ENCODE results near the gene MGARP.
"Not testable (repeated sequence)": the region's sequence is repeated elsewhere in the genome, so short reads cannot be mapped to it uniquely, and the experiment has no call there.

Gene MGARP

GRCh38 chr4:139279760-139280620 is at the start of gene MGARP:
TSS of gene MGARP (minus strand) at chr4:139280225. CDS start at chr4:139280158, 67 bp downstream.
- TF ChIP-seq CTCF (IDR thresholded peaks at IDR 0.05; ENCODE audit: low read depth, low read length) = no peak
- H3K4me3 ChIP-seq (ENCODE audit: low read depth, low read length) = peak within 1 kb of the TSS; percentile 58

GRCh38 chr4:139329665-139330200 is 49.7 kb upstream of the MGARP start:
- no peak for TF ChIP-seq CTCF (IDR thresholded peaks at IDR 0.05; ENCODE audit: low read depth, low read length)
- no peak overlapping the region for H3K4me3 ChIP-seq (ENCODE audit: low read depth, low read length)

- TF ChIP-seq CTCF (IDR thresholded peaks at IDR 0.05; ENCODE audit: low read depth, low read length) = no peak
- no peak overlapping the region for H3K4me3 ChIP-seq (ENCODE audit: low read depth, low read length)
Measured at GRCh38 chr4:139324620-139325019, 44.6 kb upstream of the MGARP start.

GRCh38 chr4:139322541-139322940 is 42.5 kb upstream of the MGARP start:
- not testable (repeated sequence) for H3K4me3 ChIP-seq (ENCODE audit: low read depth, low read length)

- H3K4me3 ChIP-seq (ENCODE audit: low read depth, low read length) = not testable (repeated sequence)
Measured at GRCh38 chr4:139322070-139322469, 42.0 kb upstream of the MGARP start.

GRCh38 chr4:139319571-139319970 is 39.5 kb upstream of the MGARP start:
- H3K4me3 ChIP-seq (ENCODE audit: low read depth, low read length) = no peak overlapping the region
- no peak for TF ChIP-seq CTCF (IDR thresholded peaks at IDR 0.05; ENCODE audit: low read depth, low read length)

- no peak for TF ChIP-seq CTCF (IDR thresholded peaks at IDR 0.05; ENCODE audit: low read depth, low read length)
- no peak overlapping the region for H3K4me3 ChIP-seq (ENCODE audit: low read depth, low read length)
Measured at GRCh38 chr4:139317635-139318034, 37.6 kb upstream of the MGARP start.

GRCh38 chr4:139316733-139317132 is 36.7 kb upstream of the MGARP start:
- no peak overlapping the region for H3K4me3 ChIP-seq (ENCODE audit: low read depth, low read length)
- no peak for TF ChIP-seq CTCF (IDR thresholded peaks at IDR 0.05; ENCODE audit: low read depth, low read length)

Measured in WI38 (cell line).